HG03060 (cell line): ENCODE measurements around the gene ITPR2.
A peak's percentile ranks its signal among the peaks of the same experiment; 100 is the strongest.

ENCODE experiments used
- ATAC-seq: cut with Tn5 transposase; IDR thresholded peaks from one replicate; pipeline ENCODE4 v1.9.1; 2021; ENCODE audit warnings: low read depth, moderate number of reproducible peaks; ENCODE audit not compliant: unreplicated experiment

Gene ITPR2

GRCh38 chr12:26735249-26735639 lies 97.8 kb downstream of the ITPR2 start:
- no peak for ATAC-seq

- ATAC-seq: no peak
Observed at GRCh38 chr12:26734510-26735248, 98.3 kb downstream of the ITPR2 start.

GRCh38 chr12:26732005-26732908 lies 100.7 kb downstream of the ITPR2 start:
- peak; percentile 50 for ATAC-seq

GRCh38 chr12:26730481-26731350 lies 102.3 kb downstream of the ITPR2 start:
- no peak for ATAC-seq

- ATAC-seq: peak; percentile 36
Observed at GRCh38 chr12:26729137-26729671, 103.8 kb downstream of the ITPR2 start.

- ATAC-seq: no peak
Observed at GRCh38 chr12:26728205-26729050, 104.6 kb downstream of the ITPR2 start.

- no peak for ATAC-seq
Observed at GRCh38 chr12:26727482-26728204, 105.4 kb downstream of the ITPR2 start.

- ATAC-seq: no peak
Observed at GRCh38 chr12:26726956-26727355, 106.0 kb downstream of the ITPR2 start.

- ATAC-seq: no peak
Observed at GRCh38 chr12:26725276-26725916, 107.6 kb downstream of the ITPR2 start.

- no peak for ATAC-seq
Observed at GRCh38 chr12:26724309-26724702, 108.7 kb downstream of the ITPR2 start.

- ATAC-seq: no peak
Observed at GRCh38 chr12:26723379-26724308, 109.3 kb downstream of the ITPR2 start.

- no peak for ATAC-seq
Observed at GRCh38 chr12:26721800-26722199, 111.2 kb downstream of the ITPR2 start.

GRCh38 chr12:26719852-26720251 lies 113.1 kb downstream of the ITPR2 start:
- no peak for ATAC-seq

GRCh38 chr12:26717757-26718156 lies 115.2 kb downstream of the ITPR2 start:
- ATAC-seq: no peak

GRCh38 chr12:26715232-26715631 lies 117.8 kb downstream of the ITPR2 start:
- ATAC-seq: no peak

- ATAC-seq: peak; percentile 48
Observed at GRCh38 chr12:26713885-26714383, 119.1 kb downstream of the ITPR2 start.

- no peak for ATAC-seq
Observed at GRCh38 chr12:26712892-26713291, 120.1 kb downstream of the ITPR2 start.
